ENCODE measurements around the gene OSCP1. TPM values are rescaled to one million over a fixed set of nuclear protein-coding genes. Genes with fewer than 3 reads are reported as not detected.

Gene OSCP1
- total RNA-seq, 1 experiment from 2014 or later, result 3.2 TPM

DNA sequence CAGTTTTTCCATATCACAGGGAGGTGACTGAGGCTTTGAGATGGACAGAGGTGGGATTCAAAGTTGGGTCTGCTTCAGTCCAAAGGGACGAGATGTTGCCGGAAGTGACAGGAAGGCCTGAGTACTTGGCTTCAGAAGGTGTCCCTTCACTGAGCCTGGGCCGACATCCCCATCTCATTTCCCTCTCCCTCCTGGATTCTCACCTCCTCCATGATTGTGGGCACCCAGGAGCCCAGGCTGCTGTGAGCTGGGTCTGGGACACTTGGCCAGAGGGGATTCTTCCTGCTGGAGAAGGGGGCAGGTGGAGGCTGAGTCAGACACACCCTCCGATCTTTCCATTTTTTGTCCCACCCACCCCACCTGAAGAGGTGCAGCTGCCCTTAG is 16.8 kb upstream of the OSCP1 start:
- no peak overlapping the region for H2AFZ ChIP-seq (ENCODE audit: low read length)
- H2BK15ac ChIP-seq (ENCODE audit: low read depth, low read length), result no peak overlapping the region
- no peak overlapping the region for H3T11ph ChIP-seq (ENCODE audit: low read length)
- no peaks in the 10 kb centered on the region for H4K20me1 ChIP-seq (ENCODE audit: control insufficient read depth, insufficient read depth, insufficient read length)
- H3K79me1 ChIP-seq (ENCODE audit: insufficient read depth, low read depth, low read length, poor library complexity, severe bottlenecking), result no peaks in the 10 kb centered on the region
- no peak overlapping the region for H3K4ac ChIP-seq (ENCODE audit: low read depth, low read length)
- no peak overlapping the region for H3K27ac ChIP-seq (ENCODE audit: insufficient read length, low read depth, low read length)
- H3K23me2 ChIP-seq (ENCODE audit: insufficient read length, low read depth, low read length, poor library complexity, severe bottlenecking), result peaks cover 9% of the 10 kb centered on the region
- Mint-ChIP-seq H3K36me3 (ENCODE audit: insufficient read depth in 1 of 3, low read depth in 3 of 3) (peaks cover 5 to 8% (median 5%) of the 10 kb centered on the region in 3 experiments), H3K9me3 (no peaks in the 10 kb centered on the region), H3K4me3 (no peak overlapping the region), H3K27me3 (ENCODE audit: low read depth) (peaks cover 59% of the 10 kb centered on the region), H3K27ac (no peak overlapping the region), H3K4me1 (peaks cover 17 to 28% of the 10 kb centered on the region in 2 experiments)
- no peak overlapping the region for H3K56ac ChIP-seq (ENCODE audit: insufficient read length, low read depth, low read length)
- no peaks in the 10 kb centered on the region; the same call in 1 of the 2 replicates for H3K79me2 ChIP-seq (ENCODE audit: insufficient read depth, low read length)
- H4K8ac ChIP-seq (replicated peaks; ENCODE audit: insufficient read length, low read depth, low read length), result no peak overlapping the region
- H3K4me2 ChIP-seq (ENCODE audit: insufficient read depth, insufficient read length, low read length), result no peak overlapping the region
- WGBS (ENCODE audit: extremely low coverage, insufficient read length, low lambda C conversion rate), result no CpG with 5 or more reads among the region's 4 CpGs
- DNase-seq, result no peak
- H2BK12ac ChIP-seq (ENCODE audit: insufficient read length, low read depth, low read length), result no peak overlapping the region
- no peaks in the 10 kb centered on the region for H3K9me3 ChIP-seq (ENCODE audit: control insufficient read depth, low read depth, low read length)
- H3K18ac ChIP-seq (ENCODE audit: insufficient read length, low read depth, low read length), result no peak overlapping the region
- no peak overlapping the region for H2BK5ac ChIP-seq (ENCODE audit: insufficient read length, low read length)
- no peak overlapping the region for H3K23ac ChIP-seq (ENCODE audit: insufficient read length, low read depth, low read length)
- H3K27me3 ChIP-seq (ENCODE audit: insufficient read depth, low read length), result peaks cover 29% of the 10 kb centered on the region; the same call in 1 of the 2 replicates
- H2BK120ac ChIP-seq (ENCODE audit: low read depth, low read length, poor library complexity, severe bottlenecking), result no peak overlapping the region
- no peak overlapping the region for H4K5ac ChIP-seq (ENCODE audit: insufficient read length, low read depth, low read length)
- H3K14ac ChIP-seq (ENCODE audit: insufficient read depth, low read length), result no peak overlapping the region
- TF ChIP-seq, protein P1, sequence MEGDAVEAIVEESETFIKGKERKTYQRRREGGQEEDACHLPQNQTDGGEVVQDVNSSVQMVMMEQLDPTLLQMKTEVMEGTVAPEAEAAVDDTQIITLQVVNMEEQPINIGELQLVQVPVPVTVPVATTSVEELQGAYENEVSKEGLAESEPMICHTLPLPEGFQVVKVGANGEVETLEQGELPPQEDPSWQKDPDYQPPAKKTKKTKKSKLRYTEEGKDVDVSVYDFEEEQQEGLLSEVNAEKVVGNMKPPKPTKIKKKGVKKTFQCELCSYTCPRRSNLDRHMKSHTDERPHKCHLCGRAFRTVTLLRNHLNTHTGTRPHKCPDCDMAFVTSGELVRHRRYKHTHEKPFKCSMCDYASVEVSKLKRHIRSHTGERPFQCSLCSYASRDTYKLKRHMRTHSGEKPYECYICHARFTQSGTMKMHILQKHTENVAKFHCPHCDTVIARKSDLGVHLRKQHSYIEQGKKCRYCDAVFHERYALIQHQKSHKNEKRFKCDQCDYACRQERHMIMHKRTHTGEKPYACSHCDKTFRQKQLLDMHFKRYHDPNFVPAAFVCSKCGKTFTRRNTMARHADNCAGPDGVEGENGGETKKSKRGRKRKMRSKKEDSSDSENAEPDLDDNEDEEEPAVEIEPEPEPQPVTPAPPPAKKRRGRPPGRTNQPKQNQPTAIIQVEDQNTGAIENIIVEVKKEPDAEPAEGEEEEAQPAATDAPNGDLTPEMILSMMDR (conservative IDR thresholded peaks at IDR 0.05), result no peak
- H2BK20ac ChIP-seq (ENCODE audit: low read depth, low read length, poor library complexity, severe bottlenecking), result no peak overlapping the region
- no peak overlapping the region for H3K9ac ChIP-seq (ENCODE audit: extremely low read depth, insufficient read length, low read length)
- no peak overlapping the region for H4K91ac ChIP-seq (ENCODE audit: insufficient read length, low read depth, low read length)
- no peaks in the 10 kb centered on the region for H3K4me1 ChIP-seq (ENCODE audit: insufficient read depth, low read length)
- H2AK5ac ChIP-seq (ENCODE audit: insufficient read length, low read length), result no peak overlapping the region
